Measurements from ENCODE around the gene SHC2.

DNA sequence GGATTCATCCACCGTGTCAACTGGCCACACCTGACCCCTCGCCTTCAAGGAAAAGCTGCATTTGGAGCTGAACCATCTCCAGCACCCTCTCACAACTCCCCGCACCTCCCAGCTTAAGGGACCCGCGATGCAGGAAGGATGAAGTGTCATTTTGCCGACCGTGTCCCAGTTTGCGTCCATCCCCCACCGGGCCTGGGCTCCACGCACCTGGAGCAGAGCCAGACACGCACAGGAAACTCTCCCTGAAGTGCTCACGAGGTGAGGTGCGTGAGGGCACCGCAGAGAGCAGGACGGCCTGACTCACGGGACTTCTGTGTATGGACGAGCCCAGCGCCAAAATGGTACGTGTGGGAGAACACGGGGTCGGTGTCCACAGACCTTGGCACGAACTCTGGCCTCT lies 7.2 kb downstream of the SHC2 start:
- TF ChIP-seq SIX1 (CRISPR knock-in tag; IDR thresholded peaks at IDR 0.05; ENCODE audit: borderline replicate concordance) = no peak
- no peak for TF ChIP-seq MED13 (CRISPR knock-in tag; IDR thresholded peaks at IDR 0.05)
- no peak for TF ChIP-seq ZZZ3 (CRISPR knock-in tag; IDR thresholded peaks at IDR 0.05; ENCODE audit: borderline replicate concordance)
- TF ChIP-seq, protein P1, sequence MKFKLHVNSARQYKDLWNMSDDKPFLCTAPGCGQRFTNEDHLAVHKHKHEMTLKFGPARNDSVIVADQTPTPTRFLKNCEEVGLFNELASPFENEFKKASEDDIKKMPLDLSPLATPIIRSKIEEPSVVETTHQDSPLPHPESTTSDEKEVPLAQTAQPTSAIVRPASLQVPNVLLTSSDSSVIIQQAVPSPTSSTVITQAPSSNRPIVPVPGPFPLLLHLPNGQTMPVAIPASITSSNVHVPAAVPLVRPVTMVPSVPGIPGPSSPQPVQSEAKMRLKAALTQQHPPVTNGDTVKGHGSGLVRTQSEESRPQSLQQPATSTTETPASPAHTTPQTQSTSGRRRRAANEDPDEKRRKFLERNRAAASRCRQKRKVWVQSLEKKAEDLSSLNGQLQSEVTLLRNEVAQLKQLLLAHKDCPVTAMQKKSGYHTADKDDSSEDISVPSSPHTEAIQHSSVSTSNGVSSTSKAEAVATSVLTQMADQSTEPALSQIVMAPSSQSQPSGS (CRISPR knock-in tag; IDR thresholded peaks at IDR 0.05) = no peak
- no peak for TF ChIP-seq POLR2AphosphoS5 (IDR thresholded peaks at IDR 0.05; ENCODE audit: low read depth, low read length)
